Right atrium auricular region (tissue), 2 donors: ENCODE measurements around the gene C20orf202. TPM values are rescaled to one million over a fixed set of nuclear protein-coding genes. Genes with fewer than 3 reads are reported as not detected.

ENCODE experiments used
- DNase-seq: peaks from one replicate; pipeline ENCODE4 v3.0.0-alpha.2; 2019; ENCODE audit warnings: low spot score
- H3K27ac ChIP-seq, 2 donors: fragments of 200-600 bp; sonication (generic); 1 replicate in 1 of 2; 2 replicates in 1 of 2; pipeline ENCODE4 v1.5.1; 2016 to 2019
- H3K27me3 ChIP-seq, 2 donors: fragments of 200-600 bp; sonication (generic); one replicate each; pipeline versions ENCODE4 v1.5.1 to v1.6.0; 2017 to 2019
- H3K36me3 ChIP-seq: fragments of 200-600 bp; sonication (generic); one replicate; pipeline ENCODE4 v1.5.1; 2016
- H3K4me1 ChIP-seq, 2 donors: fragments of 200-600 bp; sonication (generic); one replicate each; pipeline versions ENCODE4 v1.5.1 to v1.6.0; 2017 to 2019
- H3K4me3 ChIP-seq, 2 donors: fragments of 200-600 bp; sonication (generic); 1 replicate in 1 of 2; 2 replicates in 1 of 2; pipeline ENCODE4 v1.5.1; 2017 to 2019; ENCODE audit warnings: mild to moderate bottlenecking in 1 of 2, moderate library complexity in 1 of 2
- H3K9me3 ChIP-seq, 2 donors: fragments of 200-600 bp; sonication (generic); one replicate each; pipeline ENCODE4 v1.5.1; 2019
- total RNA-seq, 2 donors: library from RNA; depleted of rRNA; stranded (reverse); fragments of >200 nt; gene quantifications; one replicate each; pipeline ENCODE4 v1.1.0, GENCODE V29; 2016
- TF ChIP-seq, protein P1 (sequence below), 2 donors: fragments of 200-600 bp; sonication (generic); IDR thresholded peaks; one replicate each; pipeline ENCODE4 v1.5.1; 2019; ENCODE audit warnings: antibody characterized with exemption in 2 of 2

C20orf202 gene
- total RNA-seq, 2 donors from 2014 or later = 0.20 TPM; not detected in 1

DNA sequence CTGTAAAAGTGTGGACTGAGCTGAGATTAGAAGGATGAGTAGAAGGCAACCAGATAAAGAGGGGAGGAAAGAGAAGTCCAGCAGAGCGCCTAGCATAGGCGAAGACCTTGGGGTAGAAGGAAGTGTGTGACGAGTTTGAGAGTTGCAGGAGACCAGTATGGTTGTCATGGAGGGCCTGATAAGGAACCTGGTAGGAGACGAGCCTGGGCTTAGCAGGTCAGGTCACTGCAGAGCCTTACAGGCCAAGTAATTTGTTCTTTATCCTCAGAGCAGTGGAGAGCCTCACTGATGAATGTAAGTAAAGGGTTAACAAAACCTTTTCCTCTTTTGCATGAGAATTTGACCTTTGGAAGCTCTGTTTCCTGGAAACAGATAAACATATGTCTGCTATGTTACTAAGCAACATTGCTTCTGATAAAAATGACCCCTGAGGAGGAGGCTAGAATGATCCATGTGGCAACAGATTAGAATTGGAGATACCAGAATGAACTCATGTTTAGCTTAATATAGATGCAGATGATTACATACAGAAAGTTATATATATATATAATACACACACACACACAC is 15.6 kb upstream of the C20orf202 start:
- H3K27ac ChIP-seq = no peak overlapping the region
- H3K9me3 ChIP-seq = no peaks in the 10 kb centered on the region
- no peak overlapping the region for H3K4me3 ChIP-seq
- no peaks in the 10 kb centered on the region for H3K36me3 ChIP-seq
- TF ChIP-seq, protein P1, sequence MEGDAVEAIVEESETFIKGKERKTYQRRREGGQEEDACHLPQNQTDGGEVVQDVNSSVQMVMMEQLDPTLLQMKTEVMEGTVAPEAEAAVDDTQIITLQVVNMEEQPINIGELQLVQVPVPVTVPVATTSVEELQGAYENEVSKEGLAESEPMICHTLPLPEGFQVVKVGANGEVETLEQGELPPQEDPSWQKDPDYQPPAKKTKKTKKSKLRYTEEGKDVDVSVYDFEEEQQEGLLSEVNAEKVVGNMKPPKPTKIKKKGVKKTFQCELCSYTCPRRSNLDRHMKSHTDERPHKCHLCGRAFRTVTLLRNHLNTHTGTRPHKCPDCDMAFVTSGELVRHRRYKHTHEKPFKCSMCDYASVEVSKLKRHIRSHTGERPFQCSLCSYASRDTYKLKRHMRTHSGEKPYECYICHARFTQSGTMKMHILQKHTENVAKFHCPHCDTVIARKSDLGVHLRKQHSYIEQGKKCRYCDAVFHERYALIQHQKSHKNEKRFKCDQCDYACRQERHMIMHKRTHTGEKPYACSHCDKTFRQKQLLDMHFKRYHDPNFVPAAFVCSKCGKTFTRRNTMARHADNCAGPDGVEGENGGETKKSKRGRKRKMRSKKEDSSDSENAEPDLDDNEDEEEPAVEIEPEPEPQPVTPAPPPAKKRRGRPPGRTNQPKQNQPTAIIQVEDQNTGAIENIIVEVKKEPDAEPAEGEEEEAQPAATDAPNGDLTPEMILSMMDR (IDR thresholded peaks at IDR 0.05) = no peak
- DNase-seq = no peak
- H3K4me1 ChIP-seq = peaks cover 0 to 43% of the 10 kb centered on the region in 2 donors
- H3K27me3 ChIP-seq = no peaks in the 10 kb centered on the region

DNA sequence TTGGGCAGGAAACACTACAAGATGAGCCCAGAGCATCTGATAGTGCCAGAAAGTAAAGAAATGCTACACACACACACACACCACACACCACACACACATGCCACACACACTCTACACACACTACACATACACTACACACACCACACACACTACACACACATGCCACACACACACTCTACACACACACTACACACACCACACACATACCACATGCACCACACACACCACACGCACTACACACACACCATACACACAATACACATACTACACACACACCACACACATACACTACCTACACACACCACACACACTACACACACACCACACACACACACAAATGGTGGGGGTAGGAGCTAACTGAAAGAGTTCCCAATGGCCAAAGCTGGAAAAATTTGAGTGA is 14.9 kb upstream of the C20orf202 start:
- no peaks in the 10 kb centered on the region for H3K36me3 ChIP-seq
- no peaks in the 10 kb centered on the region for H3K27me3 ChIP-seq
- peaks cover 0 to 43% of the 10 kb centered on the region in 2 donors for H3K4me1 ChIP-seq
- DNase-seq = no peak
- H3K27ac ChIP-seq = no peak overlapping the region
- no peaks in the 10 kb centered on the region for H3K9me3 ChIP-seq
- TF ChIP-seq, protein P1 (IDR thresholded peaks at IDR 0.05) = no peak
- no peak overlapping the region for H3K4me3 ChIP-seq

DNA sequence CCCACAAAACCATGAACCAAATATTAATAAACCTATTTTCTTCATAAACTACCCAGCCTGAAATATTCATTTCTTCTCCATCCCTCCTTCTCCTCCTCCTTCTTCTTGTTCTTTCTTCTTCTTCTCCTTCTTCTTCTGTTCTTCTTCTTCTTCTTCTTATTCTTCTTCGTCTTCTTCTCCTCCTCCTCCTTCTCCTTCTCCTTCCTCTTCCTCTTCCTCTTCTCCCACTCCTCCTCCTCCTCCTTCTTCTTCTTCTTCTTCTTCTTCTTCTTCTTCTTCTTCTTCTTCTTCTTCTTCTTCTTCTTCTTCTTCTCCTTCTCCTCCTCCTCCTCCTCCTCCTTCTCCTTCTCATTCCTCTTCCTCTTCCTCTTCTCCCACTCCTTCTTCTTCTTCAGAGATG is 13.4 kb upstream of the C20orf202 start:
- H3K27ac ChIP-seq = no peak overlapping the region
- DNase-seq = no peak
- H3K36me3 ChIP-seq = no peaks in the 10 kb centered on the region
- TF ChIP-seq, protein P1 (IDR thresholded peaks at IDR 0.05) = no peak
- H3K27me3 ChIP-seq = no peaks in the 10 kb centered on the region
- H3K9me3 ChIP-seq = no peaks in the 10 kb centered on the region
- no peak overlapping the region for H3K4me3 ChIP-seq
- H3K4me1 ChIP-seq = peaks cover 0 to 30% of the 10 kb centered on the region in 2 donors

DNA sequence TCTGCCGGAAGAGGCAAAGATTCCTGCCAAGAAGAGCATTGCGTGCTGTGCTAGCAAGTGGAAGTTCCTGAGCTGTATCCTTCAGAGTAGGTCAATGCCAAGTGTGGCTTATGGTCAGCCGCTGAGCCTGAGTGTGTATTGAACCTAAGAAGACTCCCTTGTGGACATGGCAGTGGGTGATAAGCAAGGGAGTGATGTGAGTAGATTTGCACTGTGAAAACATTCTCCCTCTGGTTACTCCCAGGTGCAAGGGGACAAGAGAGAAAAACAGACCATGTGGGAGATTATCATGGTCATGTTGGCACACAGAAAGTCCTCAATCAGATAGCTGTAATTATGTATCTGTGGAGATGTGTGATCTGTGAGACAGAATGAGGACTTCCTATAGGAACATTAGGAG is 12.4 kb upstream of the C20orf202 start:
- Histone ChIP-seq H3K27me3 (no peaks in the 10 kb centered on the region), H3K36me3 (no peaks in the 10 kb centered on the region), H3K9me3 (no peaks in the 10 kb centered on the region), H3K4me1 (peaks cover 0 to 25% of the 10 kb centered on the region in 2 donors), H3K4me3 (no peak overlapping the region), H3K27ac (no peak overlapping the region)
- DNase-seq = no peak
- TF ChIP-seq, protein P1 (IDR thresholded peaks at IDR 0.05) = no peak

DNA sequence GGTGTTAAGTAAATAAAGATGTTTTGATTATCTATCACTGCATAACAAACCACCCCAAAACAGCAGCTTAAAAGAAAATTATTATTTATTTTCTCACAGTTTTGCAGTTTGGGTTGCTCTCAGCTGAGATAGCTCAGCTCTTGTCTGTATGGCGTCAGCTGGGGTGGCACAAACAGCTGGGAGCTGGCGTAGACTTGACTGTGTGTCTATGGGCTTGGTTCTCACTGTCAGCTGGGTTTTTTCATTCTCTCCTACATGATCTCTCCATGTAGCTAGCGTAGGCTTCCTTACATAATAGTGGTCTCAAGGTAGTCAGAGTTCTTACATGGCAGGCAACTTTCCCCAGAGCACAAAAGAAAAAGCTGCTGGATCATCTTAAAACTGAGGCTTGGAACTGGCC is 12.0 kb upstream of the C20orf202 start:
- DNase-seq = no peak
- Histone ChIP-seq H3K27me3 (no peaks in the 10 kb centered on the region), H3K4me1 (peaks cover 0 to 22% of the 10 kb centered on the region in 2 donors), H3K9me3 (no peaks in the 10 kb centered on the region), H3K27ac (no peak overlapping the region), H3K4me3 (no peak overlapping the region), H3K36me3 (no peaks in the 10 kb centered on the region)
- TF ChIP-seq, protein P1 (IDR thresholded peaks at IDR 0.05) = no peak

DNA sequence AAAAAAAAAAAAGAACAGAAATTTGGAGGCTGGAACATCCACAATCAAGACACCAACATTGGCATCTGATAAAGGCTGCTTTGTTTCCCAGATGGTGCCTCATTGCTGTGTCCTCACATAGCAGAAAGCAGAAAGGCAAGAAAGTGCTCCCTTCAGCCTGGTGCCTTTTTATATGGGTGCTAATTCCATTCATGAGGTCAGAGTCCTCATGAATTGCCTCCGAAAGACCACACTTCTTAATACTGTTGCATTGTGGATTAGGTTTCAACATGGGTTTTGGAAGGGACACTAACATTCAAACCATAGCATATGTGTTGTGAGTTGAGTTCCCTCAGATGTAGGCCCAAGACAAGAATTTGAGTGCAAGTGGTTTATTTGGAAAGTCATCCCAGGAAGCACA is 8.0 kb upstream of the C20orf202 start:
- TF ChIP-seq, protein P1 (IDR thresholded peaks at IDR 0.05) = no peak
- no peak overlapping the region for H3K4me3 ChIP-seq
- no peaks in the 10 kb centered on the region for H3K9me3 ChIP-seq
- H3K4me1 ChIP-seq = peaks cover 0 to 6% of the 10 kb centered on the region in 2 donors
- no peak overlapping the region for H3K27ac ChIP-seq
- DNase-seq = no peak
- no peaks in the 10 kb centered on the region for H3K27me3 ChIP-seq
- H3K36me3 ChIP-seq = no peaks in the 10 kb centered on the region
